Ovary (tissue), 3 donors: Measurements from ENCODE around the gene BCL11B.

Experiments
- CTCF ChIP-seq, 3 donors: fragments of 450-650 bp in 2 of 3; fragments of 200-600 bp in 1 of 3; IDR thresholded peaks; one replicate each; pipeline versions ENCODE4 v1.5.1 to v1.8.0; 2016 to 2022; ENCODE audit warnings: antibody characterized with exemption in 3 of 3, mild to moderate bottlenecking in 1 of 3
- POLR2A ChIP-seq: fragments of 450-650 bp; IDR thresholded peaks from one replicate; pipeline ENCODE4 v1.6.1; 2017; ENCODE audit warnings: antibody characterized with exemption, mild to moderate bottlenecking, moderate library complexity
- donor health status: DM: no; HTN: no; CAD: no.

GRCh38 chr14:99236386-99237138, 35.4 kb downstream of the BCL11B start:
- TF ChIP-seq CTCF (IDR thresholded peaks at IDR 0.05) (no peak), POLR2A (no peak)
